HCT116 (cell line): Measurements from ENCODE around the gene LRRC3C.

Source experiments
- EZH2 ChIP-seq: fragments of 200-600 bp; sonication (generic); IDR thresholded peaks from 2 replicates; pipeline ENCODE4 v1.6.1; 2017; ENCODE audit warnings: antibody characterized with exemption, mixed run types
- EZH2phosphoT487 ChIP-seq: fragments of 200-600 bp; IDR thresholded peaks from 2 replicates; pipeline ENCODE4 v1.6.1; 2018; ENCODE audit warnings: antibody characterized with exemption, borderline replicate concordance
- FOSL1 ChIP-seq: IDR thresholded peaks from 2 replicates; pipeline ENCODE4 v1.6.1; 2012; ENCODE audit warnings: low read depth
- JUND ChIP-seq: IDR thresholded peaks from 2 replicates; pipeline ENCODE4 v1.6.1; 2012
- POLR2A ChIP-seq: IDR thresholded peaks from 2 replicates; pipeline ENCODE4 v1.7.0; 2011; ENCODE audit warnings: borderline replicate concordance; ENCODE audit not compliant: insufficient read depth, insufficient read length; ENCODE audit errors: extremely low read depth
- POLR2AphosphoS5 ChIP-seq: IDR thresholded peaks from 2 replicates; pipeline ENCODE4 v1.6.1; 2011; ENCODE audit warnings: mild to moderate bottlenecking, low read depth, low read length, moderate library complexity
- RAD21 ChIP-seq: IDR thresholded peaks from 2 replicates; pipeline ENCODE4 v1.6.1; 2012; ENCODE audit warnings: low read depth, mild to moderate bottlenecking
- REST ChIP-seq: IDR thresholded peaks from 2 replicates; pipeline ENCODE4 v1.6.1; 2012; ENCODE audit warnings: low read depth
- SP1 ChIP-seq: IDR thresholded peaks from 2 replicates; pipeline ENCODE4 v1.6.1; 2012; ENCODE audit warnings: low read depth
- TCF7L2 ChIP-seq: IDR thresholded peaks from 2 replicates; pipeline ENCODE4 v1.7.0; 2011; ENCODE audit warnings: borderline replicate concordance, inconsistent platforms; ENCODE audit not compliant: insufficient read depth, insufficient read length; ENCODE audit errors: extremely low read depth
- TF ChIP-seq, protein P1 (sequence below): IDR thresholded peaks from 2 replicates; pipeline ENCODE4 v1.6.1; 2011; ENCODE audit warnings: mild to moderate bottlenecking, low read length, moderate library complexity; ENCODE audit not compliant: insufficient replicate concordance; ENCODE audit errors: extremely low read depth
- TF ChIP-seq, protein P2 (sequence below), 3 experiments: fragments of 200-600 bp in 1 of 3; sonication (generic) in 1 of 3; IDR thresholded peaks in 2 of 3; conservative IDR thresholded peaks in 1 of 3; 2 replicates each; pipeline ENCODE4 v1.5.1; 2012 to 2017; ENCODE audit warnings: low read depth in 2 of 3, low read length in 2 of 3, antibody characterized with exemption in 1 of 3, borderline replicate concordance in 1 of 3, control low read depth in 1 of 3, mild to moderate bottlenecking in 1 of 3, mixed read lengths in 1 of 3, mixed run types in 1 of 3, moderate library complexity in 1 of 3; ENCODE audit not compliant: insufficient read depth in 1 of 3

GRCh38 chr17:39898088-39898487 is 29.4 kb upstream of the LRRC3C start:
- TF ChIP-seq EZH2 (no peak), FOSL1 (no peak), POLR2AphosphoS5 (no peak), RAD21 (no peak), JUND (no peak), TCF7L2 (no peak), POLR2A (no peak), REST (no peak), SP1 (no peak), EZH2phosphoT487 (no peak)
- TF ChIP-seq, protein P1, sequence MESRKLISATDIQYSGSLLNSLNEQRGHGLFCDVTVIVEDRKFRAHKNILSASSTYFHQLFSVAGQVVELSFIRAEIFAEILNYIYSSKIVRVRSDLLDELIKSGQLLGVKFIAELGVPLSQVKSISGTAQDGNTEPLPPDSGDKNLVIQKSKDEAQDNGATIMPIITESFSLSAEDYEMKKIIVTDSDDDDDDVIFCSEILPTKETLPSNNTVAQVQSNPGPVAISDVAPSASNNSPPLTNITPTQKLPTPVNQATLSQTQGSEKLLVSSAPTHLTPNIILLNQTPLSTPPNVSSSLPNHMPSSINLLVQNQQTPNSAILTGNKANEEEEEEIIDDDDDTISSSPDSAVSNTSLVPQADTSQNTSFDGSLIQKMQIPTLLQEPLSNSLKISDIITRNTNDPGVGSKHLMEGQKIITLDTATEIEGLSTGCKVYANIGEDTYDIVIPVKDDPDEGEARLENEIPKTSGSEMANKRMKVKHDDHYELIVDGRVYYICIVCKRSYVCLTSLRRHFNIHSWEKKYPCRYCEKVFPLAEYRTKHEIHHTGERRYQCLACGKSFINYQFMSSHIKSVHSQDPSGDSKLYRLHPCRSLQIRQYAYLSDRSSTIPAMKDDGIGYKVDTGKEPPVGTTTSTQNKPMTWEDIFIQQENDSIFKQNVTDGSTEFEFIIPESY, result no peak
- TF ChIP-seq, protein P2, sequence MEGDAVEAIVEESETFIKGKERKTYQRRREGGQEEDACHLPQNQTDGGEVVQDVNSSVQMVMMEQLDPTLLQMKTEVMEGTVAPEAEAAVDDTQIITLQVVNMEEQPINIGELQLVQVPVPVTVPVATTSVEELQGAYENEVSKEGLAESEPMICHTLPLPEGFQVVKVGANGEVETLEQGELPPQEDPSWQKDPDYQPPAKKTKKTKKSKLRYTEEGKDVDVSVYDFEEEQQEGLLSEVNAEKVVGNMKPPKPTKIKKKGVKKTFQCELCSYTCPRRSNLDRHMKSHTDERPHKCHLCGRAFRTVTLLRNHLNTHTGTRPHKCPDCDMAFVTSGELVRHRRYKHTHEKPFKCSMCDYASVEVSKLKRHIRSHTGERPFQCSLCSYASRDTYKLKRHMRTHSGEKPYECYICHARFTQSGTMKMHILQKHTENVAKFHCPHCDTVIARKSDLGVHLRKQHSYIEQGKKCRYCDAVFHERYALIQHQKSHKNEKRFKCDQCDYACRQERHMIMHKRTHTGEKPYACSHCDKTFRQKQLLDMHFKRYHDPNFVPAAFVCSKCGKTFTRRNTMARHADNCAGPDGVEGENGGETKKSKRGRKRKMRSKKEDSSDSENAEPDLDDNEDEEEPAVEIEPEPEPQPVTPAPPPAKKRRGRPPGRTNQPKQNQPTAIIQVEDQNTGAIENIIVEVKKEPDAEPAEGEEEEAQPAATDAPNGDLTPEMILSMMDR (IDR thresholded peaks at IDR 0.05 in 2 of 3, conservative IDR thresholded peaks at IDR 0.05 in 1 of 3; ENCODE audit: borderline replicate concordance in 1 of 3, insufficient read depth in 1 of 3, low read depth in 2 of 3, low read length in 2 of 3), result no peak
